K562 (cell line): ENCODE measurements around the gene MAD1L1. TPM values are rescaled to one million over a fixed set of nuclear protein-coding genes. Genes with fewer than 3 reads are reported as not detected.

Experiments used
- ATAC-seq: fragments of 200-7000 bp; cut with Tn5 transposase; 3 replicates; pipeline ENCODE4 v1.9.1; 2020; ENCODE audit warnings: moderate library complexity
- BruUV-seq: library from RNA; stranded (reverse); fragments of 400-500 nt; replicated peaks from 2 replicates; lab custom pipeline; 2021; lab: Mats Ljungman, UMichigan
- CTCF ChIA-PET: fragments of 300-600 bp; formaldehyde crosslinking; extraction: SDS; loops from one replicate; lab custom pipeline; 2021; ENCODE audit warnings: low intra/inter-chr PET ratio; lab: Yijun Ruan, JAX
- POLR2A ChIA-PET: fragments of 300-600, 350-650 bp; sonication (Branson Sonifier 250); formaldehyde crosslinking; extraction: SDS; loops from one replicate; lab custom pipeline; 2021; ENCODE audit warnings: antibody characterized with exemption, inconsistent platforms; lab: Yijun Ruan, JAX
- DNase-seq, 4 experiments: peaks; one replicate each; pipeline versions ENCODE4 v3.0.0 to v3.0.0-alpha.2; 2011 to 2018; ENCODE audit warnings: low spot score in 3 of 4, mixed read lengths in 3 of 4; ENCODE audit errors: extremely low read depth in 1 of 4
- FAIRE-seq: peaks from 2 replicates; lab custom pipeline; 2011; peaks lifted over from hg19 to GRCh38; lab: Jason Lieb, UNC
- H2AFZ ChIP-seq: 2 replicates; pipeline ENCODE4 v1.6.0; 2011; ENCODE audit warnings: low read depth, low read length, control low read depth, inconsistent platforms
- H3K27ac ChIP-seq: fragments of 200-600 bp; 3 replicates; pipeline ENCODE4 v1.8.0; 2011; ENCODE audit warnings: low read depth, mild to moderate bottlenecking, control low read depth, inconsistent platforms, low read length, moderate library complexity, mixed read lengths; ENCODE audit errors: extremely low read depth
- H3K27me3 ChIP-seq, 2 experiments: fragments of 300-600 bp in 1 of 2; 2 replicates in 1 of 2; 3 replicates in 1 of 2; pipeline versions ENCODE4 v1.6.0 to v1.8.0; 2011; ENCODE audit warnings: inconsistent platforms in 2 of 2, low read length in 2 of 2, mild to moderate bottlenecking in 1 of 2, mixed read lengths in 1 of 2, moderate library complexity in 1 of 2; ENCODE audit not compliant: control insufficient read depth in 2 of 2, insufficient read depth in 2 of 2
- H3K36me3 ChIP-seq: fragments of 300-600 bp; 3 replicates; pipeline ENCODE4 v1.8.0; 2011; ENCODE audit warnings: mild to moderate bottlenecking, low read length, inconsistent platforms; ENCODE audit not compliant: control insufficient read depth, insufficient read depth
- H3K4me1 ChIP-seq, 2 experiments: fragments of 200-600 bp in 1 of 2; replicated peaks in 1 of 2; 2 replicates in 1 of 2; 3 replicates in 1 of 2; pipeline versions ENCODE4 v1.5.1 to v1.8.0; 2011; ENCODE audit warnings: inconsistent platforms in 2 of 2, low read length in 2 of 2, mild to moderate bottlenecking in 1 of 2, mixed read lengths in 1 of 2, moderate library complexity in 1 of 2; ENCODE audit not compliant: control insufficient read depth in 2 of 2, insufficient read depth in 2 of 2
- H3K4me2 ChIP-seq: 2 replicates; pipeline ENCODE4 v1.6.1; 2011; ENCODE audit warnings: low read length, control low read depth, inconsistent platforms, mixed read lengths; ENCODE audit not compliant: insufficient read depth
- H3K4me3 ChIP-seq: fragments of 200-600 bp; sonication (generic), shearing (Covaris generic); 2 replicates; pipeline ENCODE4 v1.5.1; 2016; ENCODE audit warnings: control low read depth, inconsistent platforms
- H3K79me2 ChIP-seq: fragments of 200-600 bp; 3 replicates; pipeline ENCODE4 v1.8.0; 2011; ENCODE audit warnings: low read length, inconsistent platforms; ENCODE audit not compliant: control insufficient read depth, insufficient read depth
- H3K9ac ChIP-seq, 2 experiments: 2 replicates each; pipeline versions ENCODE4 v1.6.0 to v1.6.1; 2011; ENCODE audit warnings: low read depth in 2 of 2, low read length in 2 of 2, control low read depth in 1 of 2, inconsistent platforms in 1 of 2, mild to moderate bottlenecking in 1 of 2, mixed read lengths in 1 of 2; ENCODE audit not compliant: insufficient read depth in 1 of 2
- H3K9me1 ChIP-seq: one replicate; pipeline ENCODE4 v1.6.0; 2011; ENCODE audit warnings: inconsistent platforms, mild to moderate bottlenecking, low read length, moderate library complexity; ENCODE audit not compliant: control insufficient read depth, insufficient read depth
- H3K9me3 ChIP-seq: replicated peaks from 2 replicates; pipeline ENCODE4 v1.5.1; 2011; ENCODE audit warnings: low read depth, low read length, inconsistent platforms; ENCODE audit not compliant: control insufficient read depth, insufficient read depth
- H4K20me1 ChIP-seq: replicated peaks from 2 replicates; pipeline ENCODE4 v1.6.1; 2011; ENCODE audit warnings: low read length, inconsistent platforms, mixed read lengths; ENCODE audit not compliant: control insufficient read depth, insufficient read depth
- POLR2G ChIP-seq: fragments of 200-400 bp; formaldehyde crosslinking; IDR thresholded peaks from 2 replicates; pipeline ENCODE4 v1.6.1; 2017; ENCODE audit warnings: low read depth, mild to moderate bottlenecking, antibody characterized with exemption, low read length, moderate library complexity
- RBM17 ChIP-seq: fragments of 200-400 bp; formaldehyde crosslinking; IDR thresholded peaks from 2 replicates; pipeline ENCODE4 v1.6.1; 2017; ENCODE audit warnings: low read depth, mild to moderate bottlenecking, low read length, borderline replicate concordance
- ZNF507 ChIP-seq: conservative IDR thresholded peaks from 2 replicates; pipeline ENCODE4 v1.6.1; 2017; ENCODE audit warnings: missing genetic modification characterization, missing compliant biosample characterization
- WGBS: fragments of 100-300 bp; shearing (Covaris generic); methylation state at CpG from one replicate; pipeline ENCODE4 v1.1.6; 2016; ENCODE audit warnings: low coverage, mixed read lengths; ENCODE audit not compliant: insufficient coverage; ENCODE audit errors: missing lambda C conversion rate; 5-methylcytosine and 5-hydroxymethylcytosine counted together
- in situ Hi-C: fragments of 300-500 bp; cut with MboI; formaldehyde crosslinking; loops from 4 replicates; pipeline ENCODE4 v1.15.0; 2018; ENCODE audit warnings: inconsistent platforms, mixed read lengths
- intact Hi-C: fragments of 100-400 bp; cut with micrococcal nuclease; formaldehyde crosslinking; loops from 2 replicates; pipeline ENCODE4 v1.14.2; 2022
- polyA plus RNA-seq, 8 experiments: library from polyadenylated mRNA; depleted of rRNA in 4 of 8; stranded (reverse) in 5 of 8; unstranded in 3 of 8; fragments of >200 nt; fragmentation: Nextera tagmentation in 2 of 8; fragmentation: Illumina TruSeq in 1 of 8; extraction: Ambion mirVana in 2 of 8; extraction: Trizol in 1 of 8; gene quantifications; 2 replicates each; pipeline versions ENCODE4 v1.2.1 to v1.2.3, GENCODE V29; 2011 to 2014; ENCODE audit warnings: inconsistent platforms in 1 of 8, missing spikeins in 1 of 8
- total RNA-seq, 7 experiments: library from RNA; depleted of rRNA in 6 of 7; stranded (reverse); fragments of >200 nt in 6 of 7; fragmentation: Illumina TruSeq in 2 of 7; extraction: Trizol in 2 of 7; gene quantifications; 2 replicates each; pipeline versions ENCODE4 v1.2.1 to v1.2.3, GENCODE V29; 2011 to 2021; ENCODE audit warnings: low replicate concordance in 1 of 7
- TF ChIP-seq, protein P1 (sequence below): sonication (generic); formaldehyde crosslinking; IDR thresholded peaks from 2 replicates; pipeline ENCODE4 v1.8.1; 2023; ENCODE audit warnings: mild to moderate bottlenecking, missing genetic modification reagents
- TF ChIP-seq, protein P2 (sequence below): fragments of 450-650 bp; IDR thresholded peaks from 2 replicates; pipeline ENCODE4 v1.6.1; 2018; ENCODE audit warnings: mild to moderate bottlenecking, low read depth; ENCODE audit not compliant: partially characterized antibody

MAD1L1 gene
- total and polyA plus RNA-seq, 9 of the 15 experiments (the other 6 are each of a cell fraction or from before 2014, with no cell fraction given), result 1.7 to 89.7 (median 18.0) TPM

DNA sequence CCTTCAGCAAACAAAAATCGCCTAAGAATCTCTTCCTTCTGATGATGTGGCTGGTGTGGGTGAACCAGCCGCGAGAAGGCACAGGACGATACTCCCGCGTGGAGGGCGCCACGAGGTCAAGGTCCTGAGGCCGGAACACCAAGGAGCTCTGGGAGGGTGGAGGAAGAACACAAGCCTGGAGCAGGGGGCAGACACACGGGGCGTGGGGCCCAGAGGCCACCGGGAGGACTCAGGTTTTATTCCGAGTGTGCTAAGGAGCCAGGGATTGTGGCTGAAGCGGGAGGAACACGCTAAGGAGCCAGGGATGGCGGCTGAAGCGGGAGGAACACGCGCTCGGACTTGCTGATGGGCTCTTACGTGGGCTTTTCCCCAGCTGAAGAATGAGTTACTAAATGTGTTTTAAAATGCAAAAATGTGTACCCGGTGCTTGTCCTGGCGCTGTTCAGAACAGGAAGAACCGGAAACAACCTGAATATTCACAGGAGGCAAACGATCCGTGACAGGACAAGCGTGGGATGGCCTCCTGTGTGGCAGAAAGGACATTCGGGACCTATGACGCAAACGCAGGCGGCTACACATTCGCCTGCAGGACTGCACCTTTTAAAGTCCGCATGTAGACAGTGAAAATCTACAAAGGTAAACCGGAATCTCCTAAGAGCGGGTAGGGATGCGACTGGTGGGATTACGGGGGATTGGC is 64.0 kb downstream of the MAD1L1 start:
- H3K79me2 ChIP-seq, result no peaks in the 10 kb centered on the region
- TF ChIP-seq, protein P1, sequence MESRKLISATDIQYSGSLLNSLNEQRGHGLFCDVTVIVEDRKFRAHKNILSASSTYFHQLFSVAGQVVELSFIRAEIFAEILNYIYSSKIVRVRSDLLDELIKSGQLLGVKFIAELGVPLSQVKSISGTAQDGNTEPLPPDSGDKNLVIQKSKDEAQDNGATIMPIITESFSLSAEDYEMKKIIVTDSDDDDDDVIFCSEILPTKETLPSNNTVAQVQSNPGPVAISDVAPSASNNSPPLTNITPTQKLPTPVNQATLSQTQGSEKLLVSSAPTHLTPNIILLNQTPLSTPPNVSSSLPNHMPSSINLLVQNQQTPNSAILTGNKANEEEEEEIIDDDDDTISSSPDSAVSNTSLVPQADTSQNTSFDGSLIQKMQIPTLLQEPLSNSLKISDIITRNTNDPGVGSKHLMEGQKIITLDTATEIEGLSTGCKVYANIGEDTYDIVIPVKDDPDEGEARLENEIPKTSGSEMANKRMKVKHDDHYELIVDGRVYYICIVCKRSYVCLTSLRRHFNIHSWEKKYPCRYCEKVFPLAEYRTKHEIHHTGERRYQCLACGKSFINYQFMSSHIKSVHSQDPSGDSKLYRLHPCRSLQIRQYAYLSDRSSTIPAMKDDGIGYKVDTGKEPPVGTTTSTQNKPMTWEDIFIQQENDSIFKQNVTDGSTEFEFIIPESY, result peak; percentile 80
- TF ChIP-seq RBM17, result no peak
- TF ChIP-seq ZNF507 (tag), result no peak
- TF ChIP-seq, protein P2, sequence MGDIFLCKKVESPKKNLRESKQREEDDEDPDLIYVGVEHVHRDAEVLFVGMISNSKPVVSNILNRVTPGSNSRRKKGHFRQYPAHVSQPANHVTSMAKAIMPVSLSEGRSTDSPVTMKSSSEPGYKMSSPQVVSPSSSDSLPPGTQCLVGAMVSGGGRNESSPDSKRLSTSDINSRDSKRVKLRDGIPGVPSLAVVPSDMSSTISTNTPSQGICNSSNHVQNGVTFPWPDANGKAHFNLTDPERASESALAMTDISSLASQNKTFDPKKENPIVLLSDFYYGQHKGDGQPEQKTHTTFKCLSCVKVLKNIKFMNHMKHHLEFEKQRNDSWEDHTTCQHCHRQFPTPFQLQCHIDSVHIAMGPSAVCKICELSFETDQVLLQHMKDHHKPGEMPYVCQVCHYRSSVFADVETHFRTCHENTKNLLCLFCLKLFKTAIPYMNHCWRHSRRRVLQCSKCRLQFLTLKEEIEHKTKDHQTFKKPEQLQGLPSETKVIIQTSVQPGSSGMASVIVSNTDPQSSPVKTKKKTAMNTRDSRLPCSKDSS, result no peak
- TF ChIP-seq POLR2G, result 0 out of 2 replicates have a peak, but pooled peaks have one; percentile 14
- DNase-seq (no peak), FAIRE-seq (no peak), ATAC-seq (no peak)
- H3K9me1 ChIP-seq, result peaks cover 7% of the 10 kb centered on the region
- no peak overlapping the region for H2AFZ ChIP-seq
- H3K4me3 ChIP-seq, result no peak overlapping the region
- H3K27me3 ChIP-seq, result no peaks in the 10 kb centered on the region
- peaks cover 7 to 35% of the 10 kb centered on the region in 2 experiments; a peak in 4 of 5 replicates for H3K4me1 ChIP-seq
- no peaks in the 10 kb centered on the region for H3K9me3 ChIP-seq
- no peak overlapping the region for H3K4me2 ChIP-seq
- peaks cover 15% of the 10 kb centered on the region; the same call in 1 of the 3 replicates for H3K36me3 ChIP-seq
- H3K9ac ChIP-seq, result no peak overlapping the region; a peak in 1 of 4 replicates
- intact Hi-C loops (no loop called here), in situ Hi-C loops (no loop called here)
- H3K27ac ChIP-seq, result no peak overlapping the region
- no TSS peak for BruUV-seq
- ChIA-PET POLR2A (no interaction called here), CTCF (no interaction called here)
- peaks cover 29% of the 10 kb centered on the region for H4K20me1 ChIP-seq
- WGBS, result 90% methylated on average over 37 of the region's 37 CpGs
